ENCODE results near the gene LYZL1.

The LYZL1 gene

DNA sequence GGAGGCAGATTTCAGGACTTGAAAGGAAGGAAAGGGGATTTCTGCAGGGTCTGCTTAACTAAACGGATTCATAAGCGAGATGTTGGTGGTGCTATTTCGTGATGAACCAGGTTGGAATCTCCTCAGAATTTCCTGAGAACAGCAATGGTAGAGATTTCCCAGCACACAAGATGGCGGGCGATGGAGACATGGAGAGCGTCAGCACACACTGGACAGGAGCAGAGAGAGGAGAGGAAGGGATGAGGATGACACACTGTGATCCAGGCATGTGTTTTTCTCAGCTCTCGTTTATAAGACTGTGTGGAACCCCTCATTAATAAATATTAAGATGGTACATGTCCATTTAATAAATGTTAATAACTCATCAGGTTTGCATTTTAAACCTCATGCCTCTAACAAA is 43.9 kb upstream of the LYZL1 start:
- Histone ChIP-seq H3K36me3 (no peaks in the 10 kb centered on the region), H3K4me3 (ENCODE audit: low read depth, low read length) (no peak overlapping the region), H3K27me3 (ENCODE audit: insufficient read depth, low read depth, severe bottlenecking) (no peaks in the 10 kb centered on the region), H3K27ac (no peak overlapping the region), H3K9me3 (ENCODE audit: severe bottlenecking) (no peaks in the 10 kb centered on the region)
- DNase-seq, result no peak
- TF ChIP-seq, protein P1, sequence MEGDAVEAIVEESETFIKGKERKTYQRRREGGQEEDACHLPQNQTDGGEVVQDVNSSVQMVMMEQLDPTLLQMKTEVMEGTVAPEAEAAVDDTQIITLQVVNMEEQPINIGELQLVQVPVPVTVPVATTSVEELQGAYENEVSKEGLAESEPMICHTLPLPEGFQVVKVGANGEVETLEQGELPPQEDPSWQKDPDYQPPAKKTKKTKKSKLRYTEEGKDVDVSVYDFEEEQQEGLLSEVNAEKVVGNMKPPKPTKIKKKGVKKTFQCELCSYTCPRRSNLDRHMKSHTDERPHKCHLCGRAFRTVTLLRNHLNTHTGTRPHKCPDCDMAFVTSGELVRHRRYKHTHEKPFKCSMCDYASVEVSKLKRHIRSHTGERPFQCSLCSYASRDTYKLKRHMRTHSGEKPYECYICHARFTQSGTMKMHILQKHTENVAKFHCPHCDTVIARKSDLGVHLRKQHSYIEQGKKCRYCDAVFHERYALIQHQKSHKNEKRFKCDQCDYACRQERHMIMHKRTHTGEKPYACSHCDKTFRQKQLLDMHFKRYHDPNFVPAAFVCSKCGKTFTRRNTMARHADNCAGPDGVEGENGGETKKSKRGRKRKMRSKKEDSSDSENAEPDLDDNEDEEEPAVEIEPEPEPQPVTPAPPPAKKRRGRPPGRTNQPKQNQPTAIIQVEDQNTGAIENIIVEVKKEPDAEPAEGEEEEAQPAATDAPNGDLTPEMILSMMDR (IDR thresholded peaks at IDR 0.05; ENCODE audit: low read depth, low read length), result no peak

DNA sequence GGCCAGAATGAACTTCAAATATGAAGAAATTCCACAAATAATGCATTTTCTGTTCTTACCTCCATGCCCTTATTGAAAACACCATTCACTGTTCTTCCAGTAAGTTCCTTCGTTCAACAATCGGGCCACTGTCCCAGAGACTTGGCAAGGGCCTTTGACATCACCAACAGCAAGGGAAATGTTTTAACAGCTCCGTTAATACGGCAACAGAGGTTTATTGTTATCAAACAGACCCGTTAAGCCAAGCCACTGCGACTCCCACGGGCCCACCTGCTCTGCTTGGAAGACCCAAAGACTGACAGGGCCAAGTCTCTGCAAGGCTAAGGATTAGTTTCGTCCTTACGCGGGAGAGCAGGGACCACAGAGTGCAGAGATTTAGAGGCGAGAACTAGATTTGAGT is 43.4 kb upstream of the LYZL1 start:
- H3K27me3 ChIP-seq (ENCODE audit: insufficient read depth, low read depth, severe bottlenecking), result no peaks in the 10 kb centered on the region
- DNase-seq, result no peak
- no peak overlapping the region for H3K4me3 ChIP-seq (ENCODE audit: low read depth, low read length)
- no peaks in the 10 kb centered on the region for H3K9me3 ChIP-seq (ENCODE audit: severe bottlenecking)
- TF ChIP-seq, protein P1 (IDR thresholded peaks at IDR 0.05; ENCODE audit: low read depth, low read length), result no peak
- no peaks in the 10 kb centered on the region for H3K36me3 ChIP-seq
- no peak overlapping the region for H3K27ac ChIP-seq

DNA sequence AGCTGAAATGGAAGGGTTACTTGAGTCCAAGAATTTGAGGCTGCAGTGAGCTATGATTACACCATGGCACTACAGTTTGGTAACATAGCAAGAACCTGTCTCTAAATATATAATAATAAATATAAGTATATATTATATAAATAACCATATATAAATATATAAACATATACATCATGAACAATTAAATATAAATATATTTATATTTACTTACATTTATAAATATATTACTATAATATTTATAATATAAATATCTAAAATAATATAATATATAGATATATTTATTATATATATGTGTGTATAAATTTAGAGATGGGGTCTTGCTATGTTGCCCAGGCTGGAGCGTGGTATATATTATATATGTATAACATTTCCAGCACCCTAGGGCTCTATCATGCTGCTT is 42.4 kb upstream of the LYZL1 start:
- Histone ChIP-seq H3K4me3 (ENCODE audit: low read depth, low read length) (no peak overlapping the region), H3K36me3 (no peaks in the 10 kb centered on the region), H3K9me3 (ENCODE audit: severe bottlenecking) (no peaks in the 10 kb centered on the region), H3K27ac (no peak overlapping the region), H3K27me3 (ENCODE audit: insufficient read depth, low read depth, severe bottlenecking) (no peaks in the 10 kb centered on the region)
- DNase-seq, result no peak
- TF ChIP-seq, protein P1 (IDR thresholded peaks at IDR 0.05; ENCODE audit: low read depth, low read length), result no peak

DNA sequence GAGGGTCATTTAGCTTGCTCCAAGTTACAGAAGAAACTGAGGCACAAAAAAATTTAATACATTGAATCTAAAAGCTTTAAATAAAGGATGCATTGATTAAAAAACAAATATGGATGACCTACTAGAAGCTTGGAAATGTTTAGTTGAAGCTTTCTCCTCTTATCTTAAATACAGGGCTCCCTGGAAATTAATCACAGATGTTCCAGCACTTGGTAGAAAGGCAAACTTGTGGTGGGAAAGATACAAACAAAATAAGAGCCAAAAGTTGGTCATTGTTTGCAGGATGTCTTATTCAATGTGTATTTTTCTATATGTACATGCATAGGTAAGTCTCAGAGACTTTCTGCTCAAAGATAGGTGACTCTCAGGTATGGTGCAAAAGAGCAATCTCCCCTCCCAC is 40.7 kb upstream of the LYZL1 start:
- H3K27me3 ChIP-seq (ENCODE audit: insufficient read depth, low read depth, severe bottlenecking), result no peaks in the 10 kb centered on the region
- TF ChIP-seq, protein P1 (IDR thresholded peaks at IDR 0.05; ENCODE audit: low read depth, low read length), result no peak
- no peak for DNase-seq
- H3K27ac ChIP-seq, result no peak overlapping the region
- H3K4me3 ChIP-seq (ENCODE audit: low read depth, low read length), result no peak overlapping the region
- no peaks in the 10 kb centered on the region for H3K9me3 ChIP-seq (ENCODE audit: severe bottlenecking)
- H3K36me3 ChIP-seq, result no peaks in the 10 kb centered on the region

DNA sequence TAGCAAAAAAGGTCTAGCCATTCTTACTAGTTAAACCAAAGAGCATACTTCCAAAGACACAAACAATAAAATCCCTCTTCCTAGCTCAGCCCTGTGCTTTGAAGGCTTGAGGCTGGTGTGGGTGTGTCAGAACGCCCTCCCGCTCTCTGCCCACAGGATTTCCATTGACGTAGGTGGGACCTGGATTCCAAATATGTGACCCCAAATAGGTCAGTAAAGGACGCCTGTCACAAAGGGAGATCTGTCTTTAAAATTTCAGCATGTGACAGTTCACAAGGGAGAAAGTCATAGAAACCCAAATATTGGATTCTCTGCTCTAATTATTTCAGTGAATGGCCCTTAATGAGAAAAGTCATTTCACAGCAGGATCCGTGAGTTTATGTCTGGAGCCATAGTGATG is 39.9 kb upstream of the LYZL1 start:
- no peaks in the 10 kb centered on the region for H3K36me3 ChIP-seq
- no peak overlapping the region for H3K4me3 ChIP-seq (ENCODE audit: low read depth, low read length)
- no peaks in the 10 kb centered on the region for H3K27me3 ChIP-seq (ENCODE audit: insufficient read depth, low read depth, severe bottlenecking)
- TF ChIP-seq, protein P1 (IDR thresholded peaks at IDR 0.05; ENCODE audit: low read depth, low read length), result no peak
- no peaks in the 10 kb centered on the region for H3K9me3 ChIP-seq (ENCODE audit: severe bottlenecking)
- DNase-seq, result no peak
- H3K27ac ChIP-seq, result no peak overlapping the region

DNA sequence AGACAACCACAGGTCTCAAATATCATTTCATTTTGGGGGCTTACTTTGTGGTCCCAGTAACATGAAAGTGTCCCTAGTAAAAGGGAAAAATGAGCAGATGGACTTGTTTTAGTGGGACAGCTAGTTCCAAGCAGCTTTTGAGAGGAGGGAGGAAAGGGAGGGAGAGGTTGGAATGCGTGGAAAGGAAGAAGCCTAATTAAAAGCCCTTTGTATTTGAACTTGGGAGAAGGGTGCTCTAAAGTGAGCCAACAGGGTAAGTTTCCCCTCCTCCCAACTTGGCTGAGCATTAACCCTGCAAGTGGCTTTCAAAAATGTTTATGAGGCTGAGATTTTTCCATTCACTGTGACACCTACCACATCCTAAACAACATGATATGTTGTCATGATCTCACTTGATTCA is 38.8 kb upstream of the LYZL1 start:
- no peaks in the 10 kb centered on the region for H3K9me3 ChIP-seq (ENCODE audit: severe bottlenecking)
- H3K27me3 ChIP-seq (ENCODE audit: insufficient read depth, low read depth, severe bottlenecking), result no peaks in the 10 kb centered on the region
- DNase-seq, result no peak
- no peak overlapping the region for H3K4me3 ChIP-seq (ENCODE audit: low read depth, low read length)
- no peak overlapping the region for H3K27ac ChIP-seq
- H3K36me3 ChIP-seq, result no peaks in the 10 kb centered on the region
- TF ChIP-seq, protein P1 (IDR thresholded peaks at IDR 0.05; ENCODE audit: low read depth, low read length), result no peak
